Stomach (tissue), 9 donors: ENCODE results near the gene SMIM3. TPM values are rescaled to one million over a fixed set of nuclear protein-coding genes. Genes with fewer than 3 reads are reported as not detected.

Source experiments
- DNase-seq, 2 donors: peaks; one replicate each; pipeline versions ENCODE4 v3.0.0 to v3.0.0-alpha.2; 2013 to 2019
- H3K27ac ChIP-seq, 5 donors: fragments of 200-600 bp in 4 of 5; sonication (generic) in 4 of 5; one replicate each; pipeline ENCODE4 v1.5.1; 2013 to 2019; ENCODE audit warnings: mild to moderate bottlenecking in 1 of 5, moderate library complexity in 1 of 5
- H3K27me3 ChIP-seq, 3 donors: fragments of 200-600 bp; sonication (generic); one replicate each; pipeline ENCODE4 v1.5.1; 2017 to 2019; ENCODE audit warnings: mixed run types in 1 of 3
- H3K36me3 ChIP-seq, 4 donors: fragments of 200-600 bp; sonication (generic); 1 replicate in 3 of 4; 2 replicates in 1 of 4; pipeline ENCODE4 v1.5.1; 2016 to 2019
- H3K4me1 ChIP-seq, 4 donors: fragments of 200-600 bp; sonication (generic); one replicate each; pipeline ENCODE4 v1.5.1; 2016 to 2019
- H3K4me3 ChIP-seq, 4 donors: fragments of 200-600 bp; sonication (generic) in 3 of 4; one replicate each; pipeline ENCODE4 v1.5.1; 2016 to 2019; ENCODE audit warnings: mild to moderate bottlenecking in 1 of 4
- H3K9me3 ChIP-seq, 4 donors: fragments of 200-600 bp; sonication (generic); one replicate each; pipeline ENCODE4 v1.5.1; 2016 to 2019
- CTCF ChIP-seq, 7 experiments: fragments of 450-650 bp in 4 of 7; fragments of 200-600 bp in 3 of 7; sonication (generic) in 3 of 7; IDR thresholded peaks; one replicate each; pipeline ENCODE4 v1.5.1; 2016 to 2019; ENCODE audit warnings: antibody characterized with exemption in 7 of 7, control low read depth in 2 of 7, mild to moderate bottlenecking in 1 of 7
- EP300 ChIP-seq: sonication (generic); formaldehyde crosslinking; IDR thresholded peaks from one replicate; pipeline ENCODE4 v1.6.1; 2017; ENCODE audit warnings: antibody characterized with exemption
- POLR2A ChIP-seq, 4 donors: fragments of 450-650 bp; IDR thresholded peaks; one replicate each; pipeline ENCODE4 v1.6.1; 2016; ENCODE audit warnings: antibody characterized with exemption in 4 of 4, control low read depth in 2 of 4, mild to moderate bottlenecking in 1 of 4, moderate library complexity in 1 of 4
- POLR2AphosphoS5 ChIP-seq, 3 donors: sonication (generic); formaldehyde crosslinking; IDR thresholded peaks; one replicate each; pipeline ENCODE4 v1.6.1; 2016; ENCODE audit warnings: antibody characterized with exemption in 3 of 3
- WGBS, 5 donors: extraction: QIAGEN DNeasy Blood & Tissue Kit in 3 of 5; methylation state at CpG; one replicate each; pipeline versions ENCODE4 v1.1.5 to v1.1.7; 2013 to 2018; 5-methylcytosine and 5-hydroxymethylcytosine counted together
- intact Hi-C: fragments of 100-400 bp; cut with DNase I; formaldehyde crosslinking; loops from one replicate; pipeline ENCODE4 v1.15.1; 2023; ENCODE audit warnings: low total_unique reads
- polyA plus RNA-seq, 3 donors: library from polyadenylated mRNA; stranded (reverse); fragments of 200-250 nt; gene quantifications; one replicate each; pipeline ENCODE4 v1.2.3, GENCODE V29; 2013
- total RNA-seq, 5 donors: library from RNA; depleted of rRNA; stranded (reverse); fragments of >200 nt; gene quantifications; one replicate each; pipeline versions ENCODE4 v1.1.0 to v1.2.3, GENCODE V29; 2014 to 2016
- donor health status: healthy with polysubstance abuse.
- donor health status: Bipolar disorder and iron deficiency.
- donor health status: healthy.

Gene SMIM3
- total and polyA plus RNA-seq, 8 donors, result 9.9 to 63.8 (median 32.0) TPM

- intact Hi-C loops, result no loop called here
- Histone ChIP-seq H3K27ac (peak overlapping the region in 4 of 5 donors; percentile 45 to 77 (median 58)), H3K4me3 (no peak overlapping the region), H3K4me1 (peaks cover 8 to 14% (median 10%) of the 10 kb centered on the region in 4 donors), H3K36me3 (no peaks in the 10 kb centered on the region), H3K9me3 (no peaks in the 10 kb centered on the region), H3K27me3 (no peaks in the 10 kb centered on the region)
- TF ChIP-seq POLR2AphosphoS5 (IDR thresholded peaks at IDR 0.05), result no peak
- no peak for TF ChIP-seq EP300
- no peak for TF ChIP-seq CTCF (IDR thresholded peaks at IDR 0.05)
- TF ChIP-seq POLR2A (IDR thresholded peaks at IDR 0.05), result no peak
- 83 to 91% (median 88%) methylated on average over 5 of the region's 5 CpGs for WGBS, 5 donors
- no peak for DNase-seq
These were observed 16.3 kb upstream of the SMIM3 start for GRCh38 chr5:150762211-150762610.

- Histone ChIP-seq H3K36me3 (no peaks in the 10 kb centered on the region), H3K4me3 (no peak overlapping the region), H3K27ac (peak overlapping the region in 4 of 5 donors; percentile 49 to 77 (median 64)), H3K27me3 (no peaks in the 10 kb centered on the region), H3K4me1 (peaks cover 0 to 6% (median 3%) of the 10 kb centered on the region in 4 donors), H3K9me3 (no peaks in the 10 kb centered on the region)
- peak in 2 of 3 donors; percentile 17 to 38 for TF ChIP-seq POLR2AphosphoS5 (IDR thresholded peaks at IDR 0.05)
- no peak for TF ChIP-seq POLR2A (IDR thresholded peaks at IDR 0.05)
- no peak for TF ChIP-seq CTCF (IDR thresholded peaks at IDR 0.05)
- TF ChIP-seq EP300, result no peak
- WGBS, 5 donors, result 47 to 57% (median 53%) methylated on average over 7 of the region's 7 CpGs
- peak; percentile 47 to 78 for DNase-seq
- intact Hi-C loops, result no loop called here
These were observed 15.4 kb upstream of the SMIM3 start for GRCh38 chr5:150763023-150763769.

- Histone ChIP-seq H3K27me3 (no peaks in the 10 kb centered on the region), H3K36me3 (no peaks in the 10 kb centered on the region), H3K9me3 (no peaks in the 10 kb centered on the region), H3K27ac (peak overlapping the region in 4 of 5 donors; percentile 49 to 77 (median 64)), H3K4me3 (no peak overlapping the region), H3K4me1 (peaks cover 0 to 1% (median under 1%) of the 10 kb centered on the region in 4 donors)
- no peak for DNase-seq
- intact Hi-C loops, result no loop called here
- 75 to 89% (median 78%) methylated on average over 2 of the region's 2 CpGs for WGBS, 5 donors
- TF ChIP-seq EP300 (no peak), CTCF (IDR thresholded peaks at IDR 0.05) (no peak)
These were observed 14.0 kb upstream of the SMIM3 start for GRCh38 chr5:150764530-150764929.

- no peak for DNase-seq
- Histone ChIP-seq H3K36me3 (no peaks in the 10 kb centered on the region), H3K4me1 (no peaks in the 10 kb centered on the region), H3K27ac (peak overlapping the region in 4 of 5 donors; percentile 49 to 66 (median 56)), H3K27me3 (no peaks in the 10 kb centered on the region), H3K9me3 (no peaks in the 10 kb centered on the region), H3K4me3 (no peak overlapping the region)
- WGBS, 5 donors, result 83 to 93% (median 90%) methylated on average over 2 of the region's 2 CpGs
- TF ChIP-seq CTCF (IDR thresholded peaks at IDR 0.05), result no peak
- intact Hi-C loops, result no loop called here
These were observed 13.4 kb upstream of the SMIM3 start for GRCh38 chr5:150765011-150765798.
